ENCODE results near the gene SLC8A3.

SLC8A3 gene

DNA sequence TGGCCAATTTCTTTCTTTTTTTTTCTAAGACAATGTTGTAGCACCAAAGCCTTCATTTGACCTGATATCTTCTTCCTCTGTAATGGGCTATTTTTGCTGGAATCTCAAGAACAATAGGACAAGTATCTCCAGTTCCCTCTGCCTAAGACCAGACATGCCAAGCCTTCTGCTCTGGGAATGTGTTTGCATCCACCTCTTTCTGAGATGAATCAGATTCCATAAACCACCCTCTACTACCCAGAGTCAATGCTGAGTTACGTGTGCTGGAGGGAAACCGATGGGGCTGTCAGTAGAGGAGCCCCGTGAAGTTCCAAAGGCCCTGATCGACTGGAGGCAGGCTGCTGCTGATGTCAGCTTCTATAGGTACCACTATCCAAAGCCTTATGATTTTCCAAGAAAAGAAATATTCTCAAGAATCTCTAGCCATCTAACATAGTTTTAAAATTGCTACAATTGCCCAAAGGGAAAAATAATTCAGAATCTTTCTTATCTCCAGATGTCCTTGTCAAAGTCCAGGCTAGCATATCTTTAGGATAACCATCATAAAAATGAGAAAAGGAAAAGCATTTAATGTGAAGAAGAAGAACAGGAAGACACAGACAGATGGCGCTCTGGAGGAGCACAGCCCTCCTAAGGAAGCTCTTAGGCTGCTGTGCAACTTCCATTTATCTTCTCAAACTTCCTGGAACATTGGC lies 101.9 kb downstream of the SLC8A3 start:
- H3K4me3 Mint-ChIP-seq = no peak overlapping the region

DNA sequence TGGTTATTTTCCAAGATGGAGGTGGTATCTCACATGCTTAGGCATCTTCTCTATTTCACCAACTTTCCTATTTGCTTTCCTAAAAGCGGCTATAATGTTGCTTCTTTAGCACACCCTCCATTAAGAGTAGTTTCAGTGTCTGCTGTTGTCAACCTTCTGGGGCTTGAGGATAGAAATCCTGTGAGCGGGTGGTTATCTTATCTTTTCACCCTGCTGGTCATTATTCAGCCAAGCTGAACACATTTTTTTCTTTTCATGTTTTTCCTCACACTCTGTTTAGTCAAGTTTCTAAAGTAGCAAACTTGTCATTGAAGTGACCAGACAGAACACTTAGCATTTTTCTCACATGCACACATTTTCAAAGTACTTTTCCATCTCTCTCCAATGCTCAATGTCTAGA lies 104.5 kb downstream of the SLC8A3 start:
- H3K27ac Mint-ChIP-seq = no peak overlapping the region
- H3K4me1 Mint-ChIP-seq (ENCODE audit: low read depth) = peaks cover 5% of the 10 kb centered on the region
- no peaks in the 10 kb centered on the region for H3K27me3 Mint-ChIP-seq
- no peak overlapping the region for H3K4me3 Mint-ChIP-seq
- no peaks in the 10 kb centered on the region for H3K36me3 Mint-ChIP-seq (ENCODE audit: low read depth)
- intact Hi-C loops (cut with micrococcal nuclease) = loop anchor here (10.0 kb wide), 1 partner anchor 481 kb away; no protein-coding TSS in a partner anchor
- H3K9me3 Mint-ChIP-seq = no peaks in the 10 kb centered on the region

More for the DNA sequence above, 101.9 kb downstream of the SLC8A3 start:
- Mint-ChIP-seq H3K9me3 (no peaks in the 10 kb centered on the region), H3K27ac (no peak overlapping the region), H3K36me3 (ENCODE audit: low read depth) (no peaks in the 10 kb centered on the region), H3K4me1 (ENCODE audit: low read depth) (peaks cover 5% of the 10 kb centered on the region), H3K27me3 (no peaks in the 10 kb centered on the region)
- intact Hi-C loops (cut with micrococcal nuclease) = loop anchor here (10.0 kb wide), 1 partner anchor 478 kb away; no protein-coding TSS in a partner anchor

DNA sequence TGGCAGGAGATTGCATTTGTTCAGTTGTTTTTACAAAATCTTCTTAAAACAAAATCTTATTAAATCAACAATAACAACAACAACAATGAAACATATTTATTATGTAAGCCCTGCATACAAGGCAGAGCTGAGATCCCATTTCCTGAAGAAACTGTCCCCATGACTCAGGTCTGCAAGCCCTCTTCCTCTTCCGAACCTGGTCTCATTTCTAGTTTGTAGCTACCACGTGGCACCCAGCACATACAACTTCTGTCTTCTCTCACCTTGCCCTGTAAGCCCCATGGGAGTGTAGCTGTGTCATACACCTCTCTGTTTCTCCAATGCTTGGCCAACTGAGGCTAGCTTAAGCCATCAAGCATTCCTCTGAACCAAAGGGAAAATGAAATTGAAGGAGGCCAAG lies 106.4 kb downstream of the SLC8A3 start:
- H3K4me3 Mint-ChIP-seq = no peak overlapping the region
- intact Hi-C loops (cut with micrococcal nuclease) = loop anchor here (10.0 kb wide), 1 partner anchor 482 kb away; no protein-coding TSS in a partner anchor
- peaks cover 5% of the 10 kb centered on the region for H3K4me1 Mint-ChIP-seq (ENCODE audit: low read depth)
- H3K36me3 Mint-ChIP-seq (ENCODE audit: low read depth) = no peaks in the 10 kb centered on the region
- no peaks in the 10 kb centered on the region for H3K27me3 Mint-ChIP-seq
- no peak overlapping the region for H3K27ac Mint-ChIP-seq
- H3K9me3 Mint-ChIP-seq = no peaks in the 10 kb centered on the region

DNA sequence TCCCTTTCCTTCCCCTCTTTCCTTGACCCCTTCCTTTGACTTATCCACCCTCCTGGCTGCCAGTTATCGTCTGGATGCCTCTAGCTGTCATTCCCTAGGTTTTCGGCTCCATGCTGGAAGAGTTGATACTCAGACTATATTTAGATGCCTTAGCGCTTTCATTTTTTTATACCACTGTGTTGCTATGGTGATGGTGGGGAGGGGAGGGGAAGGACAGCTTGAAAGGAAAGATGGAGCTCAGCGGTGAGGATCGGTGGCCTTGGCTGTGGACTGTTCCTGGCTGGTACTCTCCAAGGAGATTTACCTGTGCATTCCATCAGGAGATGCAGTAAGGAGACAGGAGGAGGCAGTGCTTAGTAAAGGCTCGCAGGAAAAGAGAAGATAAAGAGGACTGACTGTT lies 108.7 kb downstream of the SLC8A3 start:
- no peaks in the 10 kb centered on the region for H3K36me3 Mint-ChIP-seq (ENCODE audit: low read depth)
- intact Hi-C loops (cut with micrococcal nuclease) = loop anchor here (10.0 kb wide), 1 partner anchor 485 kb away; no protein-coding TSS in a partner anchor
- no peaks in the 10 kb centered on the region for H3K27me3 Mint-ChIP-seq
- no peak overlapping the region for H3K27ac Mint-ChIP-seq
- H3K4me1 Mint-ChIP-seq (ENCODE audit: low read depth) = peaks cover 5% of the 10 kb centered on the region
- H3K9me3 Mint-ChIP-seq = no peaks in the 10 kb centered on the region
- H3K4me3 Mint-ChIP-seq = no peak overlapping the region

DNA sequence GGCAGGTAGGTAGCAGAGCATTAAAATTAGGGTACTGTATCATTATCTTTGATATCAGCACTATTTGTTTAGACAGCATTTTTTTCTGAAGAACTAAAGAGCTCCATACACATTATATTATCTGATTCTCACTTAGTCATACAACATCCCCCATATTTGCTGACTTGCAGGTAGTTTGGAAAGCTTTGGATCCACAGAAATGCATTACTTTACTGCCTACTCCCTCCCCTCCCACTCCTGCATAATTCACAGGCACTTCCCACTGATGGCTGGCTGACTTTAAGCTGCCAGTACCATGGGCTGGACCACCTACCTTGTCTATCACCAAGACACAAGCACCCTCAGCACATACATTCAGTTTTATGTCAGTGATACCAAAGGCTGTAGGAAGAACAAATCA lies 110.4 kb downstream of the SLC8A3 start:
- Mint-ChIP-seq H3K27me3 (no peaks in the 10 kb centered on the region), H3K9me3 (no peaks in the 10 kb centered on the region), H3K4me3 (no peak overlapping the region), H3K36me3 (ENCODE audit: low read depth) (no peaks in the 10 kb centered on the region), H3K4me1 (ENCODE audit: low read depth) (peaks cover 5% of the 10 kb centered on the region), H3K27ac (no peak overlapping the region)
- intact Hi-C loops (cut with micrococcal nuclease) = no loop called here

DNA sequence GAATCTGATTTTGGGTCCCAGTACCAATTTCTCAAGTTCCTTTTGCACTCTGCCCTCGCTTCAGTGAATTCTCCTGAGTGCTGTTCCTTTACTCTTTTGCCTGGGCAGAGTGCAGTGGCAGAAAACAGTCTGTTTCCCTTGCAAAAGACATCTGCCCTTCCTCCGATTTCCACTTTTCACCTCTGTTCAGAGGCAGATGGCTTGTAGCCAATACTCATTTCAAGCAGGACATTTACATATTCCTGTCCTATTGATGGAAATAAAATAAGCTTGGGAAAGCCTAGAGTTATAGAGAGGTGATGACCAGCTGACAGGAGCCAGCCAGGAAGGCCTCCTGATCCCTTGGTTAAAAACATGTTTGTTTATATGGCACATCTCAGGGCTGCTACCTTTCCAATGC lies 111.0 kb downstream of the SLC8A3 start:
- intact Hi-C loops (cut with micrococcal nuclease) = no loop called here
- H3K9me3 Mint-ChIP-seq = no peaks in the 10 kb centered on the region
- no peaks in the 10 kb centered on the region for H3K36me3 Mint-ChIP-seq (ENCODE audit: low read depth)
- no peak overlapping the region for H3K27ac Mint-ChIP-seq
- no peak overlapping the region for H3K4me3 Mint-ChIP-seq
- H3K27me3 Mint-ChIP-seq = peaks cover 3% of the 10 kb centered on the region
- peaks cover 5% of the 10 kb centered on the region for H3K4me1 Mint-ChIP-seq (ENCODE audit: low read depth)

DNA sequence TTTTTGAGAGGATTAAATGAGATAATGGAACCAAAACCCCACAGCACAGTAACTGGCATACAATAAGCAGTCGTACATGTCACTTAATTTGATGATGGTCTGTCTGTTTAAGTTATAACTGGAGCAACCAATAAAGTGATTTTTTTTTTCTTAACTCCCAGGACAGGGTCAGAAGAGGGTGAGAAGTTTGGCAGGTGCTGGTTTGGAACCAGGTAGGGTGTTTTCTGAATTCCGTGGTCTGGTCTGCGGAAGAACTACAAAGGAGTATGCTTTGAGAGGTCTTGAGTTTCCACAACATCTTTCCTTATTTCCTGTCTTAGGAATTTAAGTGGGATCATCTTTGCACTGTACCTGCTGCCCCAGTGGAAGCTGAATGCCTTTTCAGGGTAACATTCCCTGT lies 111.7 kb downstream of the SLC8A3 start:
- Mint-ChIP-seq H3K27me3 (peaks cover 3% of the 10 kb centered on the region), H3K36me3 (ENCODE audit: low read depth) (no peaks in the 10 kb centered on the region), H3K27ac (no peak overlapping the region), H3K4me3 (no peak overlapping the region), H3K4me1 (ENCODE audit: low read depth) (no peaks in the 10 kb centered on the region), H3K9me3 (no peaks in the 10 kb centered on the region)
- intact Hi-C loops (cut with micrococcal nuclease) = no loop called here

DNA sequence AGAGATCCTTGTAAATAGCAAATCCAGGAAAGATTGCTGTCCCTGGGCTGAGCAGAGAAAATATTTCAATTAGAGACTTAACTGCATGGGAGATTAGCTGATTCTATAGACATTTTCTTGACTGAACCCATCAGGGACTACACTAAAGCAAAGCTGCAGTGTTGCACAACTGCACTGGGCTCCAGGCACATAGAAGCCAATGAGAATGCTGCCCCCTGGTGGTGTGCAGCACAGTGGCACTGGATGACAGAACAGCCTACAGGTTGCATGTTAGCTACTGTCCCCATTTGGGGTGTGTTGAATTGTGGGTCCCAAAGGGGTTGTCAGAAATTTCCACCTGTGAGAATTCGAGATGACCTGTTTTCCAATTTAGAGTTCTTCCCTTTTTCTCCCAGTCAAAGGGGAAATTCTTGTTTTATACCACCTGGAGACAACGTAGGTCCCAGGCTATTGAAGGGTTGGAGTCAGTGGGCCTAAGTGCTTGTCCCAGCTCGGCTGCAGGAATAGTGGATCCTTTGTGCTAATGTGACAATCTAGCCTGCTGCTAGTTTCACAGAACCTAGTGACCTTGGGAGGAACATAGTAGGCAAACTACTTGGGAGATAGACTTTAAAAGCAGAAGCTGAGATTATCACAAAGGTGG lies 114.7 kb downstream of the SLC8A3 start:
- intact Hi-C loops (cut with micrococcal nuclease) = loop anchor here (1.0 kb wide), 1 partner anchor 256 kb away; no protein-coding TSS in a partner anchor

DNA sequence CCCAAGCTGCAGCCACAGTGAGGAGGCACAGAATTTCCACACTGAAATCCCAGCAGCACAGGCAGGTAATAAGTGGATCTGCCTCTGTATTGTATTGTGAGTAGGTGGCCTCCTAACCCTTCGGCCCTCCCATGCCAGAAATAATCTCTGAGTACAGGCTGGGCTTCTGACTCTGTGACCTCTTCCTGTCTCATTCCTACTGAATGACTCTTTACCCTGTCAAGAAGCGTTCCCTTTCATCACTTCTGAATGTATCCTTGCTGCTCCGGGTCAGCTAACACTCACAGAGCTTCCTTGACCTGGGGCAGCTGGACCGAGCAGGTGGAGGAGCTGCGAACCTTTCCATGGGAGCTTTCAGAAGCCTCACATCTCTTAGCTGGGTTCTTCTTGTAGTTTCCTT lies 119.6 kb downstream of the SLC8A3 start:
- intact Hi-C loops (cut with micrococcal nuclease) = no loop called here
- Mint-ChIP-seq H3K9me3 (no peaks in the 10 kb centered on the region), H3K27ac (no peak overlapping the region), H3K27me3 (peaks cover 3% of the 10 kb centered on the region), H3K4me3 (no peak overlapping the region), H3K36me3 (ENCODE audit: low read depth) (no peaks in the 10 kb centered on the region), H3K4me1 (ENCODE audit: low read depth) (no peaks in the 10 kb centered on the region)

More for the DNA sequence above, 114.7 kb downstream of the SLC8A3 start:
- no peaks in the 10 kb centered on the region for H3K36me3 Mint-ChIP-seq (ENCODE audit: low read depth)
- H3K27ac Mint-ChIP-seq = no peak overlapping the region
- H3K4me3 Mint-ChIP-seq = no peak overlapping the region
- peaks cover 3% of the 10 kb centered on the region for H3K27me3 Mint-ChIP-seq
- no peaks in the 10 kb centered on the region for H3K4me1 Mint-ChIP-seq (ENCODE audit: low read depth)
- H3K9me3 Mint-ChIP-seq = no peaks in the 10 kb centered on the region

DNA sequence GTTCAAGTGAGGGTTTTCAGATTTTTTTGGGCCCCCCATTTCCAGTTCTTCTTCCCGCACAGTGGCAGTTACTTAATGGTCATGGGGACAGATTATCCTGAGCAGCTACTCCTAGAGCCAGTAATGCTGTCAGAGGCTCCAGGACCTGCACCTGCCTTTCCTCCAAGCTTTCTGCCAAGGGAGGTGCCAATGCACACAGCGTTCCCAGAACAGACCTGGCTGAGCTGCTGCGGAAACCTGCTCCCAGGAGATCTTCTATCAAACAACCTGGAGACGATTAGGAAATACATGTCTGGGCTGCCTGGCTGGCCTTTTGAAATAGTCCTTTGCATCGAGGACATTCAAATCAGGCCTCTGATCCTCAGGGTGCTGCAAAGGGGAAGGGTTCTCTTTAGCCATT lies 120.9 kb downstream of the SLC8A3 start:
- H3K4me1 Mint-ChIP-seq (ENCODE audit: low read depth) = no peaks in the 10 kb centered on the region
- H3K27me3 Mint-ChIP-seq = peaks cover under 1% of the 10 kb centered on the region
- intact Hi-C loops (cut with micrococcal nuclease) = no loop called here
- no peaks in the 10 kb centered on the region for H3K9me3 Mint-ChIP-seq
- no peak overlapping the region for H3K27ac Mint-ChIP-seq
- no peaks in the 10 kb centered on the region for H3K36me3 Mint-ChIP-seq (ENCODE audit: low read depth)
- no peak overlapping the region for H3K4me3 Mint-ChIP-seq

DNA sequence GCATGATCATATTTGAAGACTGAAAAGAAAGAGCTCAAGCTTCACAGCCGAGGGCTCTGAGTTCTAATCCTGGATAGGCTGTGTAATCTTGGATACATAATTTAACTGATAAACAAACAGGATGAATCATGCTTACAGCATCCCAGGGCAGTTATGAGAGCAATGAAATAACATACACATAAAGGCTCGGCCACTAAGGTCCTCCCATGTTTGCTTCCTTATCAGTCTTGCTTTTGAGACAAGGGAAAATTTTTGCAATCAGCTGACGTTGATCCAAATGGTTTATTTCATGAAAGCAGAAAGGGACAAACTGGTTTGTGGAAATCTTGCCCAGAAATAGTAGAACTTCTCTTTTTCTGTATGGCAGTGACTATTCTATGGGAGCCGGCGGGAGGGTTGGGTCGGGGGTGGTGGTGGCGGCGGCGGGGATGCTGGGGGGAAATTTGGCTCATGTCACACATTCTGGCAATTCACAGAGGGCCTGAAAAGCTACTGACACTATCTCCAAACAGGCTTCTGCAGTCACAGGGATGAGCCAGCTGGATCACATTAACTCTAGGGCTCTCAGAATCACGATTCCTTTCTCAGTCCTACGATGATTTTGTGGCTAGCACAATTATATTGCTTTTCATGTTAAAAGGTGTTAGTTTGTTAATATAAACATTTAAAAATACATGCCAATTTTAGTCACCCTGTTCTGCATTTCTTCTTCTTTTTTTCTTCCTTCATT lies 124.5 kb downstream of the SLC8A3 start:
- H3K9me3 Mint-ChIP-seq = no peaks in the 10 kb centered on the region

DNA sequence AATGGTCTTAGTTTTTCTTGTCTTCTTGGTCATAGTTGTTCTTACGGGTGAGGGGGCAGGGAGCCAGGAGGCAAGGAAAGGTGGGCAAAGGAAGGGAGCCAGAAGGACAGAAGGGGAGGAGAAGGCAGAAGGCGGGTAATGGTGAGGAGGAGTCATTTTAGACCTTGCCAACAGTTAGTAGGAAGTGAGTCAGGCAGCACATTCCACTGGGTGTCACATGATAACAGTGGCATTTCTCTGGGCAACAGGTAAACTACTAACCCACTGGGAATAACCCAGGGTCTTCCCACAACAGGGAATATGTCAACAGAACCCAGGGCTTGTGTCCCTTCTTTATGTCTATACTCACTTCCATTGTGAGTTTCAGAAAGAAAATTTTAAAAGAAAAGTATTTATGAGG lies 127.6 kb downstream of the SLC8A3 start:
- H3K4me3 Mint-ChIP-seq = no peak overlapping the region
- no peaks in the 10 kb centered on the region for H3K9me3 Mint-ChIP-seq
- H3K27me3 Mint-ChIP-seq = no peaks in the 10 kb centered on the region
- H3K36me3 Mint-ChIP-seq (ENCODE audit: low read depth) = no peaks in the 10 kb centered on the region
- H3K27ac Mint-ChIP-seq = no peak overlapping the region
- no peaks in the 10 kb centered on the region for H3K4me1 Mint-ChIP-seq (ENCODE audit: low read depth)
- intact Hi-C loops (cut with micrococcal nuclease) = no loop called here

More for the DNA sequence above, 124.5 kb downstream of the SLC8A3 start:
- Mint-ChIP-seq H3K4me1 (ENCODE audit: low read depth) (no peaks in the 10 kb centered on the region), H3K27ac (no peak overlapping the region), H3K4me3 (no peak overlapping the region), H3K27me3 (no peaks in the 10 kb centered on the region), H3K36me3 (ENCODE audit: low read depth) (no peaks in the 10 kb centered on the region)
- intact Hi-C loops (cut with micrococcal nuclease) = no loop called here

DNA sequence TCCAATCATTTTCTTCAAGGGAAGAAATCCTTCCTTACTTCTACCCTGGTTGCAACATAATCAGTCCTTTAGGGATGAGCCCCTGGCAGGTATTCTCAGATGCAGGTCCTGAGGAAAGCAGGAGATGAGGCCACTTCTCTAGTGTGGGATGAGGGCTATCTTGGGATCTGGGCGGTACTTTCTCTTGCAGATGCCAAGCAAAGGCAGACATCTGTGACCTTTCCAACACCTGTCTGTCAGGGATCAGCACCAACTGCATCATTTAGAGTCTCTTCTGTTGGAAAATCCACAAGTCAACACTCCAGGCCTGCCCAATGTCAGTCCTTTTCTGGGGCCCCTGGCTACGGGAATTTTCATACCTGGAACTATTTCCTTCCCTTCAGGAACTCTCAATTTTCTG lies 129.2 kb downstream of the SLC8A3 start:
- H3K4me3 Mint-ChIP-seq = no peak overlapping the region
- no peaks in the 10 kb centered on the region for H3K36me3 Mint-ChIP-seq (ENCODE audit: low read depth)
- H3K27me3 Mint-ChIP-seq = no peaks in the 10 kb centered on the region
- H3K27ac Mint-ChIP-seq = no peak overlapping the region
- intact Hi-C loops (cut with micrococcal nuclease) = no loop called here
- no peaks in the 10 kb centered on the region for H3K9me3 Mint-ChIP-seq
- no peaks in the 10 kb centered on the region for H3K4me1 Mint-ChIP-seq (ENCODE audit: low read depth)

DNA sequence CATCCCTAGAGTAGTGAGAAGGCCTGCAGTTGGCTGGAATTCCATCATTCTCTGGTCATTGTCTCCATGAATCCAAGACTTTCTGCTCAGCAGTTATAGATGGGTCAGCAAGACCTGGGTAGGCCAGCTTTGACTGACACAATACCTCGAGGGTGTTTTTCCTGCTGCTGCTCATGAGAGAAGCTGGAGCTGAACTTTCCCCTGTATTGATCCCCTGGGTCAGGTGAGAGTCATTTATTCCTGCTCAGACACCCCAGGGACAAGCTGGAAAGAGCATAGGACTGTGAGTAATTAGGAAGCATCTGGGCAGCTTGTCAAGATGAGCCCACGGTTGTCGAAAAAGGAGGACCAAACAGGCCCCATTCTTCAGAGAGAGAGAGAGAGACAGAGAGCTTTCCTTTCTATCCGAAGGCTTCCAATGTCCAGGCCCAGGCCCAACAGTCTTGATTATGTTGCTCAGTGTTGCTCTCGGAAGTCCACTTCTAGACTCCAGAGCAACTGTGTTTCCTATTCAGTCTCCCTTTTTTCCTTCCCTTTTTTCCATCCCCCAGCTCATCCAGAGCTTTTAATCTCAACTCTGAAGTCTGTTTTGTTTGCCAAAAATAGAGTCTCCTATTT lies 131.1 kb downstream of the SLC8A3 start:
- intact Hi-C loops (cut with micrococcal nuclease) = no loop called here
- Mint-ChIP-seq H3K9me3 (no peaks in the 10 kb centered on the region), H3K27ac (no peak overlapping the region), H3K4me3 (no peak overlapping the region), H3K27me3 (no peaks in the 10 kb centered on the region), H3K36me3 (ENCODE audit: low read depth) (no peaks in the 10 kb centered on the region), H3K4me1 (ENCODE audit: low read depth) (no peaks in the 10 kb centered on the region)

All from dendritic cell treated with granulocyte-macrophage colony-stimulating factor and Interleukin-4, amounts not matched to agents 40 ng/mL and 50 ng/mL, for 4 days (primary cell).